ENCODE results near the gene ADCY1. TPM values are rescaled to one million over a fixed set of nuclear protein-coding genes. Genes with fewer than 3 reads are reported as not detected.
A peak's percentile ranks its signal among the peaks of the same experiment; 100 is the strongest.

ADCY1 gene
- total and polyA plus RNA-seq, 4 donors = 0.33 to 20.1 (median 4.1) TPM

- no peak for TF ChIP-seq SP1 (IDR thresholded peaks at IDR 0.05)
Observed at GRCh38 chr7:45684910-45685618, 110.9 kb downstream of the ADCY1 start (continued).

- 95% methylated on average over 11 of the region's 11 CpGs for WGBS
- no peak overlapping the region for H3K9ac ChIP-seq (ENCODE audit: low read depth in 1 of 2, low read length in 2 of 2)
- no peak overlapping the region for H3K27ac ChIP-seq (ENCODE audit: low read depth in 1 of 2, low read length in 2 of 2)
- no peaks in the 10 kb centered on the region for H3K27me3 ChIP-seq (ENCODE audit: control insufficient read depth in 4 of 4, insufficient read depth in 4 of 4, low read length in 3 of 4)
- H3K9me3 ChIP-seq (ENCODE audit: control insufficient read depth in 4 of 4, low read length in 3 of 4) = no peaks in the 10 kb centered on the region
- no peak overlapping the region for H3K4me3 ChIP-seq (ENCODE audit: low read depth in 1 of 3, low read length in 3 of 3)
- TF ChIP-seq NR2F2 (IDR thresholded peaks at IDR 0.05) (no peak), HNF4G (IDR thresholded peaks at IDR 0.05) (no peak), FOXA2 (IDR thresholded peaks at IDR 0.05) (no peak), YY1 (IDR thresholded peaks at IDR 0.05) (no peak), MAX (IDR thresholded peaks at IDR 0.05) (no peak), ZBTB33 (IDR thresholded peaks at IDR 0.05) (no peak), FOXA1 (IDR thresholded peaks at IDR 0.05) (no peak), GABPA (IDR thresholded peaks at IDR 0.05 in 1 of 2, conservative IDR thresholded peaks at IDR 0.05 in 1 of 2) (no peak), RXRA (IDR thresholded peaks at IDR 0.05) (no peak), JUND (IDR thresholded peaks at IDR 0.05) (no peak), REST (IDR thresholded peaks at IDR 0.05) (no peak), TAF1 (conservative IDR thresholded peaks at IDR 0.05) (no peak), SP1 (IDR thresholded peaks at IDR 0.05) (no peak), RAD21 (IDR thresholded peaks at IDR 0.05) (no peak), EGR1 (IDR thresholded peaks at IDR 0.05; ENCODE audit: low read depth in 2 of 2) (no peak), ATF3 (IDR thresholded peaks at IDR 0.05) (no peak), CTCF (IDR thresholded peaks at IDR 0.05; ENCODE audit: low read depth, low read length, missing input control) (no peak), HNF4A (conservative IDR thresholded peaks at IDR 0.05) (no peak)
- peaks cover 4 to 28% (median 25%) of the 10 kb centered on the region in 4 donors for H3K4me1 ChIP-seq (ENCODE audit: control insufficient read depth in 4 of 4, insufficient read depth in 4 of 4, low read length in 3 of 4)
- peak; percentile 32 for DNase-seq (ENCODE audit: low spot score)
- H3K36me3 ChIP-seq (ENCODE audit: control insufficient read depth in 4 of 4, insufficient read depth in 3 of 4, low read depth in 1 of 4, low read length in 3 of 4) = no peaks in the 10 kb centered on the region
Observed at GRCh38 chr7:45685619-45686240, 111.6 kb downstream of the ADCY1 start.

Measured in liver (tissue), 9 donors.